NCI-H345 treated with DMSO at 0.1 percent for 48 hours (cell line): ENCODE results near the gene STAP2.
A peak's percentile ranks its signal among the peaks of the same experiment; 100 is the strongest.
"Not testable (repeated sequence)": the region's sequence is repeated elsewhere in the genome, so short reads cannot be mapped to it uniquely, and the experiment has no call there.

Experiments used
- DNase-seq: peaks from one replicate; lab custom pipeline; 2025; ENCODE audit not compliant: unreplicated experiment; lab: John Stamatoyannopoulos, UW

Gene STAP2

GRCh38 chr19:4359627-4360000, 21.0 kb upstream of the STAP2 start:
- no peak for DNase-seq

- DNase-seq, result no peak
Measured at GRCh38 chr19:4358709-4359626, 20.3 kb upstream of the STAP2 start.

GRCh38 chr19:4357921-4358326, 19.3 kb upstream of the STAP2 start:
- DNase-seq, result no peak

GRCh38 chr19:4357095-4357797, 18.6 kb upstream of the STAP2 start:
- no peak for DNase-seq

GRCh38 chr19:4354897-4355296, 16.3 kb upstream of the STAP2 start:
- DNase-seq, result no peak

GRCh38 chr19:4354282-4354681, 15.7 kb upstream of the STAP2 start:
- DNase-seq, result no peak

GRCh38 chr19:4352701-4353121, 14.1 kb upstream of the STAP2 start:
- peak; percentile 55 for DNase-seq

- no peak for DNase-seq
Measured at GRCh38 chr19:4350726-4351125, 12.1 kb upstream of the STAP2 start.

GRCh38 chr19:4350111-4350510, 11.5 kb upstream of the STAP2 start:
- no peak for DNase-seq

- not testable (repeated sequence) for DNase-seq
Measured at GRCh38 chr19:4349225-4349624, 10.6 kb upstream of the STAP2 start.

GRCh38 chr19:4347521-4347920, 8.9 kb upstream of the STAP2 start:
- DNase-seq, result no peak

GRCh38 chr19:4346020-4346383, 7.4 kb upstream of the STAP2 start:
- no peak for DNase-seq

- no peak for DNase-seq
Measured at GRCh38 chr19:4345342-4346019, 6.9 kb upstream of the STAP2 start.

GRCh38 chr19:4343370-4344307, 5.0 kb upstream of the STAP2 start, which contains the start of gene MPND:
Gene MPND, plus strand, starts transcription at chr19:4343562. Its CDS starts 32 bp downstream, at chr19:4343594.
- peak; percentile 78 for DNase-seq

GRCh38 chr19:4342615-4343369, 4.2 kb upstream of the STAP2 start:
- peak; percentile 100 for DNase-seq

GRCh38 chr19:4342314-4342614, 3.6 kb upstream of the STAP2 start:
- no peak for DNase-seq

GRCh38 chr19:4337906-4338440, 654 bp downstream of the STAP2 start:
- DNase-seq, result no peak

- no peak for DNase-seq
Measured at GRCh38 chr19:4334929-4335570, 3.6 kb downstream of the STAP2 start.

- DNase-seq, result no peak
Measured at GRCh38 chr19:4329858-4330257, 8.8 kb downstream of the STAP2 start.
